Neuronal stem cell (in vitro differentiated cells): ENCODE measurements around the gene SENP7.

Experiments used
- DNase-seq: peaks from one replicate; pipeline ENCODE4 v3.0.0-alpha.2; 2013; ENCODE audit warnings: low spot score
- H2AFZ ChIP-seq: one replicate; pipeline ENCODE4 v1.6.1; 2013; ENCODE audit warnings: mild to moderate bottlenecking, low read length, inconsistent platforms
- H2AK5ac ChIP-seq: 2 replicates; pipeline ENCODE4 v1.6.1; 2013; ENCODE audit warnings: low read depth, mild to moderate bottlenecking, inconsistent platforms, low read length, moderate library complexity, mixed read lengths
- H2BK120ac ChIP-seq: 2 replicates; pipeline ENCODE4 v1.6.1; 2013; ENCODE audit warnings: low read depth, mild to moderate bottlenecking, inconsistent platforms, low read length, moderate library complexity, mixed read lengths
- H2BK12ac ChIP-seq: one replicate; pipeline ENCODE4 v1.6.1; 2013; ENCODE audit warnings: low read length, inconsistent platforms
- H2BK15ac ChIP-seq: 2 replicates; pipeline ENCODE4 v1.6.1; 2013; ENCODE audit warnings: mild to moderate bottlenecking, low read length, inconsistent platforms, mixed read lengths
- H2BK5ac ChIP-seq: one replicate; pipeline ENCODE4 v1.6.1; 2013; ENCODE audit warnings: inconsistent platforms, mild to moderate bottlenecking, low read length, moderate library complexity
- H3K14ac ChIP-seq: one replicate; pipeline ENCODE4 v1.6.1; 2013; ENCODE audit warnings: low read length, inconsistent platforms
- H3K18ac ChIP-seq: 2 replicates; pipeline ENCODE4 v1.6.1; 2013; ENCODE audit warnings: low read length, inconsistent platforms
- H3K23ac ChIP-seq: 2 replicates; pipeline ENCODE4 v1.6.1; 2013; ENCODE audit warnings: low read depth, mild to moderate bottlenecking, mixed read lengths, low read length, inconsistent platforms; ENCODE audit not compliant: poor library complexity
- H3K27ac ChIP-seq: replicated peaks from 3 replicates; pipeline ENCODE4 v1.5.1; 2013; ENCODE audit warnings: low read length, inconsistent platforms
- H3K27me3 ChIP-seq, 3 experiments: 2 replicates each; pipeline ENCODE4 v1.6.1; 2013; ENCODE audit warnings: low read length in 3 of 3, mild to moderate bottlenecking in 2 of 3, inconsistent platforms in 1 of 3, low read depth in 1 of 3, mixed read lengths in 1 of 3, moderate library complexity in 1 of 3; ENCODE audit not compliant: control insufficient read depth in 3 of 3, insufficient read depth in 3 of 3
- H3K36me3 ChIP-seq, 2 donors: replicated peaks in 1 of 2; 2 replicates each; pipeline ENCODE4 v1.6.1; 2013; ENCODE audit warnings: low read length in 2 of 2; ENCODE audit not compliant: control insufficient read depth in 2 of 2, insufficient read depth in 2 of 2
- H3K4ac ChIP-seq: 2 replicates; pipeline ENCODE4 v1.6.1; 2013; ENCODE audit warnings: inconsistent platforms, mild to moderate bottlenecking, low read length, moderate library complexity
- H3K4me1 ChIP-seq, 2 donors: 1 replicate in 1 of 2; 2 replicates in 1 of 2; pipeline ENCODE4 v1.6.1; 2013; ENCODE audit warnings: low read length in 2 of 2, low read depth in 1 of 2; ENCODE audit not compliant: control insufficient read depth in 2 of 2, insufficient read depth in 1 of 2
- H3K4me2 ChIP-seq: one replicate; pipeline ENCODE4 v1.6.1; 2013; ENCODE audit warnings: mild to moderate bottlenecking, low read length, inconsistent platforms; ENCODE audit not compliant: insufficient read depth, poor library complexity, severe bottlenecking
- H3K4me3 ChIP-seq, 2 donors: 2 replicates each; pipeline ENCODE4 v1.5.1; 2013; ENCODE audit warnings: low read length in 2 of 2, mild to moderate bottlenecking in 2 of 2, inconsistent platforms in 1 of 2, moderate library complexity in 1 of 2
- H3K79me1 ChIP-seq: one replicate; pipeline ENCODE4 v1.6.1; 2013; ENCODE audit warnings: low read depth, mild to moderate bottlenecking, inconsistent platforms, low read length, moderate library complexity
- H3K9ac ChIP-seq: one replicate; pipeline ENCODE4 v1.6.1; 2013; ENCODE audit warnings: mild to moderate bottlenecking, low read depth, low read length, inconsistent platforms; ENCODE audit not compliant: poor library complexity
- H3K9me3 ChIP-seq, 2 donors: replicated peaks in 1 of 2; 2 replicates each; pipeline versions ENCODE3 to v1.6.1; 2013; ENCODE audit warnings: low read length in 2 of 2, mild to moderate bottlenecking in 2 of 2, inconsistent platforms in 1 of 2, low read depth in 1 of 2, mixed read lengths in 1 of 2, moderate library complexity in 1 of 2; ENCODE audit not compliant: control insufficient read depth in 2 of 2, insufficient read depth in 1 of 2
- H4K8ac ChIP-seq: one replicate; pipeline ENCODE4 v1.6.1; 2013; ENCODE audit warnings: low read depth, mild to moderate bottlenecking, inconsistent platforms, low read length, moderate library complexity
- H4K91ac ChIP-seq: one replicate; pipeline ENCODE4 v1.6.1; 2013; ENCODE audit warnings: low read length, low read depth, mild to moderate bottlenecking, inconsistent platforms; ENCODE audit not compliant: poor library complexity
- WGBS, 2 donors: extraction: QIAGEN DNeasy Blood & Tissue Kit; methylation state at CpG; one replicate each; pipeline ENCODE4 v1.1.7; 2013; ENCODE audit warnings: missing lambda C conversion rate in 2 of 2, mixed read lengths in 1 of 2; ENCODE audit not compliant: insufficient read length in 2 of 2, insufficient replicate concordance in 1 of 2; ENCODE audit errors: extremely low coverage in 2 of 2; 5-methylcytosine and 5-hydroxymethylcytosine counted together

SENP7 gene

DNA sequence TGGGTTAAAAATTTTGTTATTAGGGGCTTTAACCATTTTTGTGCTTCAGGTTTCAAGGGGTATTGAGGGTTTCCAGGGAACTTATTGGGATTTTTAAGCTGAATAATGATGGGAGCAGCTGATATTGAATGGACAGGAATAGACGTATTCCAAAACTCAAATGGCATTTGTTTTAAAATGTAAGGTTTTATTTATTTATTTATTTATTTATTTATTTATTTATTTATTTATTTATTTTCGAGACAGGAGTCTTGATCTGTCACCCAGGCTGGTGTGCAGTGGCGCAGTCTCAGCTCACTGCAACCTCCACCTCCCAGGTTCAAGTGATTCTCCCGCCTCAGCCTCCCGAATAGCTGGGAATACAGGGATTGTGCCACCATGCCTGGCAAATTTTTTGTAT, 22.2 kb upstream of the SENP7 start:
- no peak overlapping the region for H3K23ac ChIP-seq
- no peak overlapping the region for H3K4me2 ChIP-seq
- no peak overlapping the region for H3K14ac ChIP-seq
- no peak overlapping the region for H2BK120ac ChIP-seq
- H3K4me1 ChIP-seq, result no peaks in the 10 kb centered on the region
- H2AK5ac ChIP-seq, result no peak overlapping the region
- H2AFZ ChIP-seq, result no peak overlapping the region
- no peak for DNase-seq
- H3K4me3 ChIP-seq, result no peak overlapping the region
- no peak overlapping the region for H4K8ac ChIP-seq
- H3K9ac ChIP-seq, result no peak overlapping the region
- H2BK5ac ChIP-seq, result no peak overlapping the region
- no peaks in the 10 kb centered on the region for H3K36me3 ChIP-seq
- no peak overlapping the region for H3K18ac ChIP-seq
- H3K27me3 ChIP-seq, result no peaks in the 10 kb centered on the region
- no peak overlapping the region for H2BK12ac ChIP-seq
- H2BK15ac ChIP-seq, result no peak overlapping the region
- no peaks in the 10 kb centered on the region for H3K79me1 ChIP-seq
- WGBS, 2 donors, result no CpG with 5 or more reads among the region's 5 CpGs
- H3K4ac ChIP-seq, result no peak overlapping the region
- H4K91ac ChIP-seq, result no peak overlapping the region
- no peak overlapping the region for H3K27ac ChIP-seq
- H3K9me3 ChIP-seq, result no peaks in the 10 kb centered on the region

- Histone ChIP-seq H3K4ac (no peak overlapping the region), H2AK5ac (no peak overlapping the region), H3K18ac (no peak overlapping the region), H2BK12ac (no peak overlapping the region), H3K23ac (no peak overlapping the region), H2BK120ac (no peak overlapping the region), H2BK5ac (no peak overlapping the region), H3K4me3 (no peak overlapping the region), H3K27me3 (no peaks in the 10 kb centered on the region), H3K27ac (no peak overlapping the region), H3K4me2 (no peak overlapping the region), H3K79me1 (no peaks in the 10 kb centered on the region), H3K9me3 (no peaks in the 10 kb centered on the region), H3K9ac (no peak overlapping the region), H3K14ac (no peak overlapping the region), H2BK15ac (no peak overlapping the region), H4K91ac (no peak overlapping the region), H3K4me1 (no peaks in the 10 kb centered on the region), H2AFZ (no peak overlapping the region), H4K8ac (no peak overlapping the region), H3K36me3 (no peaks in the 10 kb centered on the region)
- DNase-seq, result no peak
- no CpG with 5 or more reads among the region's 1 CpG for WGBS, 2 donors
Measured at GRCh38 chr3:101533603-101533968, 20.6 kb upstream of the SENP7 start.

GRCh38 chr3:101532783-101533602, 20.0 kb upstream of the SENP7 start:
- H2AFZ ChIP-seq, result no peak overlapping the region
- H2BK12ac ChIP-seq, result no peak overlapping the region
- no peak overlapping the region for H3K4ac ChIP-seq
- H2AK5ac ChIP-seq, result no peak overlapping the region
- no peak overlapping the region for H2BK15ac ChIP-seq
- no peak overlapping the region for H2BK5ac ChIP-seq
- no CpG with 5 or more reads among the region's 9 CpGs for WGBS, 2 donors
- no peaks in the 10 kb centered on the region for H3K4me1 ChIP-seq
- no peaks in the 10 kb centered on the region for H3K9me3 ChIP-seq
- no peak overlapping the region for H3K14ac ChIP-seq
- DNase-seq, result no peak
- no peak overlapping the region for H2BK120ac ChIP-seq
- no peak overlapping the region for H4K91ac ChIP-seq
- no peak overlapping the region for H3K27ac ChIP-seq
- no peaks in the 10 kb centered on the region for H3K27me3 ChIP-seq
- no peak overlapping the region for H3K4me3 ChIP-seq
- H3K9ac ChIP-seq, result no peak overlapping the region
- H3K79me1 ChIP-seq, result no peaks in the 10 kb centered on the region
- H3K4me2 ChIP-seq, result no peak overlapping the region
- no peak overlapping the region for H3K18ac ChIP-seq
- no peaks in the 10 kb centered on the region for H3K36me3 ChIP-seq
- no peak overlapping the region for H4K8ac ChIP-seq
- H3K23ac ChIP-seq, result no peak overlapping the region

GRCh38 chr3:101531473-101532086, 18.6 kb upstream of the SENP7 start:
- Histone ChIP-seq H3K27ac (no peak overlapping the region), H3K36me3 (no peaks in the 10 kb centered on the region)
- no CpG with 5 or more reads among the region's 2 CpGs for whole genome bisulfite sequencing, 2 donors

More at GRCh38 chr3:101531473-101532086, 18.6 kb upstream of the SENP7 start:
- Histone ChIP-seq H3K18ac (no peak overlapping the region), H3K4me3 (no peak overlapping the region), H3K27me3 (no peaks in the 10 kb centered on the region), H2BK12ac (no peak overlapping the region), H4K91ac (no peak overlapping the region), H3K4ac (no peak overlapping the region), H3K4me1 (no peaks in the 10 kb centered on the region), H3K9me3 (no peaks in the 10 kb centered on the region), H2AK5ac (no peak overlapping the region), H3K14ac (no peak overlapping the region), H4K8ac (no peak overlapping the region), H3K9ac (no peak overlapping the region), H2BK120ac (no peak overlapping the region), H3K23ac (no peak overlapping the region), H3K79me1 (no peaks in the 10 kb centered on the region), H2BK5ac (no peak overlapping the region), H3K4me2 (no peak overlapping the region), H2AFZ (peak overlapping the region; percentile 62), H2BK15ac (no peak overlapping the region)
- DNase-seq, result no peak
